PFSK-1 (cell line): ENCODE data around the gene NIPAL3.

Source experiments
- FOXP2 ChIP-seq: optimal IDR thresholded peaks from 2 replicates; pipeline ENCODE3; 2011; ENCODE audit warnings: borderline replicate concordance, control low read depth, inconsistent platforms; ENCODE audit not compliant: insufficient read depth; ENCODE audit errors: extremely low read length, extremely low read depth
- POLR2AphosphoS5 ChIP-seq: IDR thresholded peaks from 2 replicates; pipeline ENCODE4 v1.6.1; 2012; ENCODE audit warnings: low read depth, mild to moderate bottlenecking, control low read depth, low read length, moderate library complexity
- SIN3A ChIP-seq: IDR thresholded peaks from 2 replicates; pipeline ENCODE4 v1.6.1; 2012; ENCODE audit warnings: mild to moderate bottlenecking, low read length, moderate library complexity, borderline replicate concordance; ENCODE audit not compliant: insufficient read depth
- TAF1 ChIP-seq: IDR thresholded peaks from 2 replicates; pipeline ENCODE4 v1.6.1; 2012; ENCODE audit warnings: low read length, control low read depth, borderline replicate concordance; ENCODE audit not compliant: insufficient read depth
- TF ChIP-seq, protein P1 (sequence below), 2 experiments: IDR thresholded peaks; 2 replicates each; pipeline versions ENCODE4 v1.6.1 to v1.8.0; 2011 to 2012; ENCODE audit warnings: low read depth in 2 of 2, low read length in 2 of 2, control low read depth in 1 of 2, inconsistent platforms in 1 of 2, mild to moderate bottlenecking in 1 of 2, moderate library complexity in 1 of 2; ENCODE audit not compliant: insufficient read depth in 1 of 2

NIPAL3 gene

DNA sequence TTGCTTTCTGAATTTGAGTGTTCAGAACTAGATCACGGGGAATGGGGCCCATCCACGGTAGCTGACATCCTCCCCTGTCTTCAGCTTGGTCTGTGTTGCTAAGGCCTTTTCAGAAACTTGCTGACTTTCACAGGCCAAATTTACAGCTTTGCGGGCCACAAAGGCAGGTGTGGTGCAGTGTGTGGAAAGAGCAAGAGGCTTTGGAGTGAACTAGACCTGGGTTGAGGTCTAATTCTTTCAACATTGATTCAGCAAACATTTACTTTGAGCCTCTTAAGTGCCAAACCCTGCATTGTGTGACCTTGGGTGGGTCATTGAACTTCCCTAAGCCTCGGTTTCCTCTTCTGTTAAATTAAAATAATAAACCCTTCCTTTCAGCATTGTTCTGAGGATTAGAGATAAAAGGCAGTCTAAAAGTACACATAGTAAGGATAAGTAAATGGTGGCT is 26.3 kb upstream of the NIPAL3 start:
- no peak for TF ChIP-seq SIN3A
- no peak for TF ChIP-seq TAF1
- TF ChIP-seq POLR2AphosphoS5: no peak
- TF ChIP-seq, protein P1, sequence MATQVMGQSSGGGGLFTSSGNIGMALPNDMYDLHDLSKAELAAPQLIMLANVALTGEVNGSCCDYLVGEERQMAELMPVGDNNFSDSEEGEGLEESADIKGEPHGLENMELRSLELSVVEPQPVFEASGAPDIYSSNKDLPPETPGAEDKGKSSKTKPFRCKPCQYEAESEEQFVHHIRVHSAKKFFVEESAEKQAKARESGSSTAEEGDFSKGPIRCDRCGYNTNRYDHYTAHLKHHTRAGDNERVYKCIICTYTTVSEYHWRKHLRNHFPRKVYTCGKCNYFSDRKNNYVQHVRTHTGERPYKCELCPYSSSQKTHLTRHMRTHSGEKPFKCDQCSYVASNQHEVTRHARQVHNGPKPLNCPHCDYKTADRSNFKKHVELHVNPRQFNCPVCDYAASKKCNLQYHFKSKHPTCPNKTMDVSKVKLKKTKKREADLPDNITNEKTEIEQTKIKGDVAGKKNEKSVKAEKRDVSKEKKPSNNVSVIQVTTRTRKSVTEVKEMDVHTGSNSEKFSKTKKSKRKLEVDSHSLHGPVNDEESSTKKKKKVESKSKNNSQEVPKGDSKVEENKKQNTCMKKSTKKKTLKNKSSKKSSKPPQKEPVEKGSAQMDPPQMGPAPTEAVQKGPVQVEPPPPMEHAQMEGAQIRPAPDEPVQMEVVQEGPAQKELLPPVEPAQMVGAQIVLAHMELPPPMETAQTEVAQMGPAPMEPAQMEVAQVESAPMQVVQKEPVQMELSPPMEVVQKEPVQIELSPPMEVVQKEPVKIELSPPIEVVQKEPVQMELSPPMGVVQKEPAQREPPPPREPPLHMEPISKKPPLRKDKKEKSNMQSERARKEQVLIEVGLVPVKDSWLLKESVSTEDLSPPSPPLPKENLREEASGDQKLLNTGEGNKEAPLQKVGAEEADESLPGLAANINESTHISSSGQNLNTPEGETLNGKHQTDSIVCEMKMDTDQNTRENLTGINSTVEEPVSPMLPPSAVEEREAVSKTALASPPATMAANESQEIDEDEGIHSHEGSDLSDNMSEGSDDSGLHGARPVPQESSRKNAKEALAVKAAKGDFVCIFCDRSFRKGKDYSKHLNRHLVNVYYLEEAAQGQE (IDR thresholded peaks at IDR 0.05; ENCODE audit: insufficient read depth in 1 of 2, low read depth in 2 of 2, low read length in 2 of 2): no peak
- TF ChIP-seq FOXP2: no peak

DNA sequence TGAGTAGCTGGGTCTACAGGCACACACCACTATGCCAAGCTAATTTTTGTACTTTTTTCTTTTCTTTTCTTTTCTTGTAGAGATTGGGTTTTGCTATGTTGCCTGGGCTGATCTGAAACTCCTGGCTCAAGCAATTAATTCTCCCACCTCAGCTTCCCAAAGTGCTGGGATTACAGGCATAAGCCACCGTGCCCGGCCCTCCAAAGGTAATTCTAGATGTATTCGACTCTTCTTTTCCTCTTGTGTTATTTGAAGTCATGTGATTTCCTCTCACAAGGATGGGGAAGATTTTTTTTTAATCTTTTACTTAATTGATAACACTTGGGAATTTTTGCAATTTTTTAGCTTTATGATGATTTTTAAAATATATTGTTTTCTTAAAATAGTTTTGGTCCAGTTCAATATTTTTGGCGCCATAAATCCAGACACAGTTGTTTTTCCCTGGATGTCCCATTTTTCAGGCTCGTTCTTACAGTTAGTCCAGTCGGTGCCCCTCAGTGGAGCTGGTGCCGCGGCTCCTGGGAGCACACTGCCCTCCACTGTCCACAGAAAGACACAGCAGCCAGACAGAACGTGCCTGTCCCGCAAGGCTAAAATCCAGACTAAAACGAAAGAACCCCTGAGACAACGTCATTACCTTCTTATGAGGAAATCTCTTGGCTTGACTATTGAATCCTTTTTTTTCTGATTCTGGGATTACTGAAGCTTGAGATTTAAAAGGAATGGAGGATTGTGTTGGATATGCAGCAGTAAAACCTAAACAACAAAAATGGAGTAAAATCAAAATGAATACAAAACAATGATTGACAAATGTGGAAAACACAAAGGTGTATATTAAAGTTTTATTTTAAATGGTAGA is 24.4 kb upstream of the NIPAL3 start:
- TF ChIP-seq SIN3A (no peak), FOXP2 (peak; percentile 31)

DNA sequence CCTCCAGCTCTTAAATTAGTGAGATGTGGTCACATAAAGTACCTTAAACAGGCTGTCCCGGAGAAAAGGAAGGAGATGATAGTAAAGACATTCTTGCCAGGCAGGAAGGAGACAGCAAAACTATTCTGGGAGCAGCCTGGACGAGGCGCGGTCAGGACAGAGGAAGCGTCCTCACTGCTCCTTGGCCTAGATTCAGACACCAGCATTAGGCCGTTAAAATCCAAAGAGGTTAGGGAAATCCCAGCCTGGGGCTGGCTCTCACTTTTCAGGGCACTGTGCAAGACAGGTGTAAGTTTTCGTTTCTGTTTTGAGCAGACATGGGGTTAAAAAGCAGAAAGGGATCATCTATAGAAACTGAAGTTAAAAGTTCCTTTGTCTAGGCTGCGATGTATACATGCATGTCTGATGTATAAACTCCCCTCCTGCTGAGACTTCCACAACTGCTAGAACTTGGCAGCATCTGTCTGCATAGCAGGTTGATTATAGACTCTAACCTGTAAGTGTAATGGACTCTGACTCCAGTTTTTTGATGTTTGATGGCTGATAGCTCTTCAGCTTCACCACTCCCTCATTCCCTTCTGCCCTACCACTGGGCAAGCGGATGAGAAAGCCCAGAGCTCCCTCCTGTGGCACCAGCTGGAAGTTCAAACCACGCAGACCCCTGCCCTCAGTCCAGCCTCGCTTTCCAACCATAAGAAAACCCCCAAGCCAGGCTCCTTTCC is 23.6 kb upstream of the NIPAL3 start:
- TF ChIP-seq, protein P1 (IDR thresholded peaks at IDR 0.05; ENCODE audit: insufficient read depth in 1 of 2, low read depth in 2 of 2, low read length in 2 of 2): no peak
- no peak for TF ChIP-seq SIN3A

DNA sequence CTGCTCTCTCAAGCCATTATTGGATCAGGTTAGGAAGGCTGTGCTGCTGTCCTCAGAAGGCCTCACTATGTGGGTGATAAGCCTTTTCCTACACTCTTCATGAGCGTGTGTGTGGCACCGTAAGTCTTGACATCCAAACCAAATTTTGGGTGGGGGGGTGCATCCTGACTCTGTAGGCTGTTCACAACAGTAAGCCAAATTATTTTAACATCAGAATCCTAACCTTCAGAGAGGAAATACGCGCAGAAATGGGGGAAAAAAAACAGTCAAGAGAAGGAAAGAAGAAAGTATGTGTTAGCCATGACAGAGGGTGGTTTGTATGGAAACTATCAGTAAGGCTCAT is 23.0 kb upstream of the NIPAL3 start:
- no peak for TF ChIP-seq TAF1
- TF ChIP-seq FOXP2: no peak
- TF ChIP-seq, protein P1 (IDR thresholded peaks at IDR 0.05; ENCODE audit: insufficient read depth in 1 of 2, low read depth in 2 of 2, low read length in 2 of 2): no peak
- TF ChIP-seq POLR2AphosphoS5: no peak
- TF ChIP-seq SIN3A: no peak

DNA sequence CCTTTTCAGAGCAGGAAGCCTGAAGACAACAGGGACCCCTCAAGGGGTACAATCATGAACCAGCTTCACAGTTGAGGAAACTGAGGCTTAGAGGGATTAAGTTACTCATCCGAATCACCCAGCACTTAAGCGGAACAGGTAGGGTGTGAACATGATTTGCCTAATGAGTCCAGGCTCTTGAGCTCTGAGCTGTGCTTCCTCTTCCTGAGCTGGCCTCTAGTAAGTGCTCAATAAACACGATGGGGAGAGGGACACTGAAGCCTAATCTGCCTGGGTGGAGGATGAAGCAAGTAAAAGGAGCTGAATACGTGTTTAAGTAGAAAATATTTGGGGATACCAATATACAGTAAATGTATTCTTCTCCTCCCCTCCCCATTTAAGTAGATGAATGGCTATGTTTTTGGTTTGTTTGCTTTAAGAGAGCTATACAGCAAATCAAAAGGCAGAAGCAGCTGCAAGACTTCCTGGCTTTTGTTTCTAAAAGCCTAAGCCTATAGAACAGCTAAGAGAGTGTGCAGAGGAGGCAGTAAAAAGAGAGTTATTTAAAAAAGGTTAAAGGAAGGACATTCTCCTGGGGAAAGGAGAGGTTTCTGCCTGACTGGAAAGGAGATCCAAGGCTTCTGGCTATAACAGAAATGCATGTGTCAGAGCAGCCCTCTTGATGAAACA is 22.5 kb upstream of the NIPAL3 start:
- TF ChIP-seq FOXP2 (no peak), TAF1 (no peak), POLR2AphosphoS5 (no peak), SIN3A (no peak)
- TF ChIP-seq, protein P1 (IDR thresholded peaks at IDR 0.05; ENCODE audit: insufficient read depth in 1 of 2, low read depth in 2 of 2, low read length in 2 of 2): no peak
